Activated effector memory CD4-positive, alpha-beta T cell treated with Interleukin-2 at 50 U/mL for 16 hours (primary cell): ENCODE results near the gene RRBP1.

Experiments
- DNase-seq: peaks from one replicate; pipeline ENCODE4 v3.0.0-alpha.2; 2020

The RRBP1 gene

GRCh38 chr20:17570347-17571152 lies 111.5 kb downstream of the RRBP1 start:
- peak; percentile 12 for DNase-seq

- peak; percentile 82 for DNase-seq
These were observed 112.3 kb downstream of the RRBP1 start, which contains the start of gene DSTN for GRCh38 chr20:17569616-17570346. Gene DSTN, plus strand, starts transcription at chr20:17570075. Its CDS starts 134 bp downstream, at chr20:17570209.

- no peak for DNase-seq
These were observed 113.0 kb downstream of the RRBP1 start for GRCh38 chr20:17568972-17569521.

DNA sequence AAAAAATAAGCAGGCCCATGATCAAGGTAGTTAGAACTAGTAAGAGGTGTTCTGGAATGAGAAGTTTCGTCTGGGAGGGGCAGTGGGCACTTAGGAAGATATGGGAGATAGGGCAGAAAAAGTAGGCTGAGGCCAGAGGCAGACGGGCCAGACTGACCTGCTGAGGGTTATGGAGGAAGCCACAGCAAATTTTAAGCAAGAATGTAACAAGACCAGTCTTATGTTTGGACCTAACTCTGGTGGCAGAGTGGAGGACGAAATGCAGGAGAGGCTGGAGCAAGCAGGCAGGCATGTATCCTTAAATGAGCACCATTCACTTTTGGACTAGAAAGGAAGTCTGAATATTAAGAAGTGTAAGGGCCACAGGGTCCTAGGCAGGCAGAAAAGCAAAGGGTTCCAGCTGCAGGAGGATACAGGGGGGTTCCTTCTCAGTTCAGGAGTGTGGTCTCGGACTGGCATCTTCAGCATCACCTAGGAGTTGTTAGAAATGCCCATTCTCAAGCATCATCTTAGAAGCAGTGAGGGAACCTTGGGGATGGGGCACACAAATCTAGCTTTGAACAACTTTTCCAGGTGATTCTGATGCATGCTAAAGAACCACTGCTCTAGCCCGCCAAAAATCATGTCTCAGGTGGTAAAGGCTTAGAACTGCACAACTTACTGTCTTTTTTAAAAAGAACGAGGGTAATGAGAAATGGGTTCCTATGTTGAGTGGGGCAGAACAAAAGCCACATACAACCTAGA lies 113.8 kb downstream of the RRBP1 start:
- no peak for DNase-seq

GRCh38 chr20:17566345-17566744 lies 115.7 kb downstream of the RRBP1 start:
- no peak for DNase-seq

- no peak for DNase-seq
These were observed 116.7 kb downstream of the RRBP1 start for GRCh38 chr20:17565169-17565845.
